ENCODE results near the gene ENDOU.

ENDOU gene, protein sequence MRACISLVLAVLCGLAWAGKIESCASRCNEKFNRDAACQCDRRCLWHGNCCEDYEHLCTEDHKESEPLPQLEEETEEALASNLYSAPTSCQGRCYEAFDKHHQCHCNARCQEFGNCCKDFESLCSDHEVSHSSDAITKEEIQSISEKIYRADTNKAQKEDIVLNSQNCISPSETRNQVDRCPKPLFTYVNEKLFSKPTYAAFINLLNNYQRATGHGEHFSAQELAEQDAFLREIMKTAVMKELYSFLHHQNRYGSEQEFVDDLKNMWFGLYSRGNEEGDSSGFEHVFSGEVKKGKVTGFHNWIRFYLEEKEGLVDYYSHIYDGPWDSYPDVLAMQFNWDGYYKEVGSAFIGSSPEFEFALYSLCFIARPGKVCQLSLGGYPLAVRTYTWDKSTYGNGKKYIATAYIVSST

GRCh38 chr12:47725091-47725772 is at the start of gene ENDOU:
TSS of gene ENDOU (minus strand) at chr12:47725490. CDS start at chr12:47725413, 77 bp downstream.
- no peak for DNase-seq

- no peak for DNase-seq
Observed at GRCh38 chr12:47774663-47775062, 49.4 kb upstream of the ENDOU start.

- no peak for DNase-seq
Observed at GRCh38 chr12:47773858-47774580, 48.7 kb upstream of the ENDOU start.

- DNase-seq = peak; percentile 76
Observed at GRCh38 chr12:47773062-47773857, 48.0 kb upstream of the ENDOU start, which contains the start of gene SLC48A1. TSS of gene SLC48A1 (plus strand) at chr12:47773238. CDS start at chr12:47773305, 67 bp downstream.

- no peak for DNase-seq
Observed at GRCh38 chr12:47772738-47773061, 47.4 kb upstream of the ENDOU start.

DNA sequence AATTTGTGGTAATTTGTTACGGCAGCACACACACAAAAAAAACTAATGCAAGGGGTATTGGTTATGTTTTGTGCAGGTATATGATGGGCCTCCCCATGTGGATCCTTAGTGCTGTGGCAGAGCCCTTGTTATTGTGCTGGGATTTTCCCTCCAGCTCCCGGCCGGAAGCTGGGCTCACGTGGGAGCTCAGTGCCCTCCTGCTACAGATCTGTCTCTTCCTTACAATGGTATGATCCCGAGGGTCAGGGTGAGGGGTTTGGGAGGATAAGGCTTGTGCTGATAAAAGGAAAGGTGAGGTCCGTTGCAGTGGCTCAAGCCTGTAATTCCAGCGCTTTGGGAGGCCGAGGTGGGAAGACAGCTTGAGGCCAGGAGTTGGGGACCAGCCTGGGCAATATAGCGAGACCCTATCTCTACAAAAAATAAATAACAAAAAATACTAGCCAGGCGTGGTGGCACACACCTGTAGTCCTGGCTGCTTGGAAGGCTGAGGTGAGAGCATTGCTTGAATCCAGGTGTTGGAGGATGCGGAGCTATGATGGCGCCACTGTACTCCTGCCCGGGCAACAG is 46.9 kb upstream of the ENDOU start:
- DNase-seq = no peak

GRCh38 chr12:47771304-47771703 is 46.0 kb upstream of the ENDOU start:
- no peak for DNase-seq

- DNase-seq = no peak
Observed at GRCh38 chr12:47770086-47770726, 44.9 kb upstream of the ENDOU start.

DNA sequence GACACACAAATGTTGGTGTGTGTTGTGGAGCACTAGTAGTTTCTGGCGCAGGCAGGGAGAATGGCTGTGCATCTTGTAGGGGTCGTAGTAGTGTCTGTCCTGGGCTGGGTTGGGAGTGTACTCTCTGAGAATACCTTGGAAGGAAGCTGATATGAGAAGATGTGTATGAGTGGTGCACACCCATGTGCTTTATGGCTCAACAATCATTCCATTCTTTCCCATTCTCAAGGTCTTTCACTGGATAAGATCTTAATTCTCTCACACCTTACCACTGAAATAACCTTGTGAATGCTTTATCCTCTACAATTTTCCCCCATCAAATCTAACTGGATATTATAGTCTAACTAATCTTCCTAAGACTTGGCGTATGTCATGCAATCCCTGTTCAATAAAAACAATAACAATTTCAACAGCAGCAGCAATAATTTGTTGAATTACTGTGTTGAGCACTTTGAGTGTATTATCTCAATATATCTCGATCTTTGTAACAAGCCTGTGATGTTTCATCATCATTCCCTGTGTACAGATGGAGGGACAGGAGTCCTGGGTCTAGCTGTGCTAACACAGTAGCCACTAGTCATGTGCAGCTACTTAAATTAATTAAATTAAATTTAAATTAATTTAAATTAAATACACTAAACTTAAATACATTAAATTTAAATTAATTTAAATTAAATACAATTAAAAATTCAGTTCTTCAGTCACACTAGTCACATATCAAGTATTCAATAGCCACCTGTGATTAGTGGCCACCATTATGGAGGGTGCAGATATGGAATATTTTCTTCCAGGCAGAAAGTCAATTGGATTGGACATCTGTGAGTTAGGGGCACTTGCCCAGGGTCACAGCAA is 44.2 kb upstream of the ENDOU start:
- DNase-seq = no peak

DNA sequence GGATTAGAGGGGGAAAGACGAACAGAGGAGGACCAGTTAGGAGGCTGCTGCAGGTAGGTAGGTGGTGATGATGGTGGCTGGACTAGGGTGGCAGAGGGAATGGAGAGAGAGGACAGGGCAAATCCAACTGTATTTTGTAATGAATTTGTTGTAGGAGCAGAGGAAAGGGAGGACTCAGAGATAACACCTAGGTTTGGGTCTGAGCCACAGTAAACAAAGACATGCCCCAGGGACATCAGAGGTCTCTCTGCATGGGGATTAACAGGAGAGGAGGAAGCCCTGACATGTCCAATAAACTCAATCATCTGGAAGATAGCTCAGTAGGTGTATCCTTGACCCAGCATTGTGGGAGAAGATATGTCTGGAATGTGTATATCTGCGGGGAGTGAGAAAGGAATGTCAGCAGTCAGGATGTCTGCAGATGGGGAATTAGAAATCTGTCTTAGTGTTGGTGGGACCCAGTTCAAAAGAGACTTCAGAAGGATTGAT is 43.1 kb upstream of the ENDOU start:
- no peak for DNase-seq

DNA sequence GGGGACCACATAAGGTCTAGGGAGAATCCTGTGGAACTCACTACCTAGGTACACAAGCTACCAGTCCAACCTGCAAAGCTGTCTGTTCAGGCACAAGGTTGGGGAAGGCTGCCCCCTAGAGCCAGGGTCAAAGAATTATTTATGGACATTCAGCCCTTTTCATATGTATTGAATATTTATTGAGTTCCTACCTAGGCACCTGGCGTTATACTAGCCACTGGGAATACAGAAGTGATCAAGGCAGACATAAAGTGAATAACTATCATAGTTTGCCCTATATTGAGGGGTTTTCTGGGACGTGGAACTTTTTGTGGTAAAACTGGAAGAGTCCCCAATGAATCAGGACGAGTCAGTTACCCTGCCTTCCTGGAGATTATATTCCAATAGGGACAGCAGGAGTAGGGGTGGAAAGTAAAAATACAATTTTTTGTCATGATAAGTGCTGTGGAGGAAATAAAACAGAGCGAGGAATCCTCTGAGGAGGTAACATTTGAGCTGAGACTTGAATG is 42.0 kb upstream of the ENDOU start:
- DNase-seq = peak; percentile 80

DNA sequence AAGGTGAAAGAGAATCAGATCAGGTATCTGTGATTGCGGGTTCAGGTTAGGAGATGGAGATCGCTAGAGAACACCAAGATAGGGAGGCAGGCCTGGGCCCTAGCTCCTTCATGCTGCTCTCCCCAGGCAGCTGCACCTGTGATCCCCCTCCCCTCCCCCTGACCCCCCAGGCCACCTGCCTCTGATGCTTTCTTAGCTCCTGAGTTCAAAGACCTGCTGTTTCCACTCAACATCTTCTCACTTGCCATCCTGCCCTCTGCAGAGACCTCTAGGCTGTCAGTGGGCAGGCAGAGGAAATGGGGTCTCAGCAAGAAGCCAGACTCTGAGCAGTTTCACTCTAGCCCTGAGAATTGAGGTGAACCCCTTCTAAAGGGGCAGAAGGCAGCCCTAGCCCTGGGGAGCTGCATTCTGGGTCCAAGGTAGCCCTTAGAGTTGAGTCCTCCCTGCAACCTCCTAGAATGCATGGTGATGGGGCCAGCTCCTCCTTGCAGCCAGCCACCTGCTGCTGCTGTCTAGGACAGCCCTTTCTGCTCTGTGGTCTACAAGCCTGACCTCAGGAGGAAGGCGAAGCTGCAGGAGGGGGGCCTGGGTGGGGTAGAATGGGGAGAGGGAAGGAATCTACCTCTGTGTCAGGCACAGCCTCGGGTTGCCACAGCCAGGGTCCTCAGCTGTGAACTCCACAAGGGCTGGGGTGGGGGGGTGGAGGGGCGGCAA is 41.4 kb upstream of the ENDOU start:
- DNase-seq = no peak

GRCh38 chr12:47763481-47764346 is 38.4 kb upstream of the ENDOU start:
- DNase-seq = no peak

- no peak for DNase-seq
Observed at GRCh38 chr12:47762850-47763465, 37.7 kb upstream of the ENDOU start.

- peak; percentile 68 for DNase-seq
Observed at GRCh38 chr12:47758834-47759690, 33.8 kb upstream of the ENDOU start, which contains the start of gene RAPGEF3. TSS of gene RAPGEF3 (minus strand) at chr12:47758880. CDS start at chr12:47758556, 324 bp downstream.

DNA sequence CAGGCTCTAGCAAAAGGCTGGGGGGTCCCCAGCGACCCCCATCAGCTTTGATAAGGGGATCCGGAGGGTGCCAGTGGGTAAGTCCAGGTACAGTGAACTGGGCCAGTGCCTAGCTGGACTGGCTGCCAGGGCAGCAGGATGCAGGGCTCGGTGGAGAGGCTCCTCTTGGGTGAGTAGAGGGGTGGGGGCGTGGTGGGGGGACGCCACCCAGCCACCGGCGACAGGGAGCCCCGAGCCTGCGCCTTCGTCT is 33.2 kb upstream of the ENDOU start:
- DNase-seq = no peak

DNA sequence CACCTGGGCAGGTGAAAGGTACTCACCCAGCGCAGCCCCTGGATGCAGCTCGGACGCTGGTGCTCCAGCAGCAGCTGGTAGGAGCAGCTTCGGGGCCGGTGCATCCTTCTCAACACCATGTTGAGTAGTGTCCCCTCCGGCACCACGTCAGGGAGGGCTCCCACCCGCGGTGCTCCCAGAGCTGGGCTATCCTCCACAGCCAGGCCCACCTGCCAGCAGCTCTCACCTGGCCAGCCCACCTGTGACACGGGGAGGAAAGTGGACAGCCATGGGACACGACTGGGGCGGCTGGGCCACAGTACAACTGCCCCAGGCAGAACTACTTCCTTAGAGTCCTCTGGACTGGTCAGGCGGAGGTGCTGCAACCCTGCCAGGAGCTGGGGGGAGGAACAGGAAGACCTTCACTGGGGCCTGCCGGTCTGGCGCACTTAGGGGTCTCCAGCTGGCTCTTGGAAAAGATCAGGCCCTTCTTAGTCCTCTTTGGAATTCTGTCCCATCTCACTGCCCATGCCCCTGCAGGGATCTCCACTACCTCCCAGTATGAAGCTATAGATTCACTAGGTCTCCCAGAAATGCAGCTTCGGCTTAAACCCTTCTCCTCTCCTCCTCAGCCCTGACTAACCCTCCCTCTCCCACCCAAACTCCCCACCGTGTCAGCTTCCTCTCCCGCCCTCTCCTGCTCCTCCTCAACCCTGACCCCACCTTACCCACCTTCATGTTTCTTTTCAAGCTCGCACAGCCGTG is 32.7 kb upstream of the ENDOU start:
- no peak for DNase-seq

All from CD4-positive, alpha-beta T cell treated with Interleukin-10 for 1 hour (primary cell).